ENCODE measurements around the gene UBAP2L. TPM values are rescaled to one million over a fixed set of nuclear protein-coding genes. Genes with fewer than 3 reads are reported as not detected.
"Not testable (repeated sequence)": the region's sequence is repeated elsewhere in the genome, so short reads cannot be mapped to it uniquely, and the experiment has no call there.

UBAP2L gene
- total RNA-seq, 1 donor from 2014 or later: 35.5 TPM

GRCh38 chr1:154301582-154301981, 80.8 kb downstream of the UBAP2L start:
- DNase-seq (ENCODE audit: low spot score in 2 of 2) (no peak), FAIRE-seq (no peak)

GRCh38 chr1:154304664-154305337, 84.0 kb downstream of the UBAP2L start:
- DNase-seq (ENCODE audit: low spot score in 2 of 2): no peak
- FAIRE-seq: no peak

DNA sequence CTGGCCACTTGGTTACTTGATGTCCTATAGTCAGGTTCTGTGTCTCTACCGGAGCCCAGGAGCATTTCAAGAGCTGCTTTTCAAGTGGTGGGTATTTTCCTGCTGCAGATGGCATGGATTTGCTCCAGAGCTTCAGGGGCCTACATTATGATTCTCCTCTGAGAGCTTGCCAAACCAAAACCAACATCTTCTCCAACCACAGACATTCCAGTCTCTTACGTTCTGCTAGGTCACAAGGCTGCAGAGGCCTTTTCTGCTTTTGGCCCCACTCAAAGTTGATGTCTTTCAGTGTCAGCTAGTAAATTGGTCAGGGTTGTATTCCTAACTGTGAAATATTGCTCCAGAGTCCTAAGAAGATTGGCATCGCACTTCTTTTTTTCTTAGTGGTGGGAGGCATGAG, 85.4 kb downstream of the UBAP2L start:
- FAIRE-seq (no peak), DNase-seq (ENCODE audit: low spot score in 2 of 2) (no peak)

DNA sequence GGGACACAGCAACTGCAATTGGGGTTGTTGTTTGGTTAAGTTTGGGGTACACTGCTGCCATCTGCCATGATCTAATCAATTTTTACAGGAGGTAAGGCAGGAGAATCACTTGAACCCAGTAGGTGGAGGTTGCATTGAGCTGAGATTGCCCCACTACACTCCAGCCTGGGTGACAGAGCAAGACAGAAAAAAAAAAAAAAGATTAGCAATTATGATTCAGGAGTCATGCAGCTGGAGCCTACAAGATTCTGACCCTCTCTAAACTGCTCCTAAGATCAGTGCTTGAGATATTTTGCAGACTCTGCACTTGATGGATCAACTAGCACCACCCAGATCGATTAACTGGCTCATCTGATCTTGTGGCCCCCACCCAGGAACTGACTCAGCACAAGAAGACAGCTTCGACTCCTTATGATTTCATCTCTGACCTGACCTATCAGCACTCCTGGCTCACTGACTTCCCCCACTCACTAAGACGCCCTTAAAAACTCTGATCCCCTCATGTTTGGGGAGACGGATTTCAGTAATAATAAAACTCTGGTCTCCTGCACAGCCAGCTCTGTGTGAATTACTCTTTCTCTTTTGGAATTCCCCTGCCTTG, 87.0 kb downstream of the UBAP2L start:
- FAIRE-seq; DNase-seq (ENCODE audit: low spot score in 2 of 2): not testable (repeated sequence)

DNA sequence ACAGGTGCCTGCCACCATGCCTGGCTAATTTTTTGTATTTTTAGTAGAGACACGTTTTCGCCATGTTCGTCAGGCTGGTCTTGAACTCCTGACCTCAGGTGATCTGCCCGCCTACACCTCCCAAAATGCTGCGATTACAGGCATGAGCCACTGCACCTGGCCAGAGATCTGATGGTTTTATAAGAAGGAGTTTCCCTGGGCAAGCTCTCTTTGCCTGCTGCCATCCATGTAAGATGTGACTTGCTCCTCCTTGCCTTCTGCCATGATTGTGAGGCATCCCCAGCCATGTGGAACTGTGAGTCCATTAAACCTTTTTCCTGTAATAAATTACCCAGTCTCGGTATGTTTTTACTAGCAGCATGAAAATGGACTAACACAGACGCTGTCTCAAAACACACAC, 88.4 kb downstream of the UBAP2L start:
- FAIRE-seq; DNase-seq (ENCODE audit: low spot score in 2 of 2): not testable (repeated sequence)

DNA sequence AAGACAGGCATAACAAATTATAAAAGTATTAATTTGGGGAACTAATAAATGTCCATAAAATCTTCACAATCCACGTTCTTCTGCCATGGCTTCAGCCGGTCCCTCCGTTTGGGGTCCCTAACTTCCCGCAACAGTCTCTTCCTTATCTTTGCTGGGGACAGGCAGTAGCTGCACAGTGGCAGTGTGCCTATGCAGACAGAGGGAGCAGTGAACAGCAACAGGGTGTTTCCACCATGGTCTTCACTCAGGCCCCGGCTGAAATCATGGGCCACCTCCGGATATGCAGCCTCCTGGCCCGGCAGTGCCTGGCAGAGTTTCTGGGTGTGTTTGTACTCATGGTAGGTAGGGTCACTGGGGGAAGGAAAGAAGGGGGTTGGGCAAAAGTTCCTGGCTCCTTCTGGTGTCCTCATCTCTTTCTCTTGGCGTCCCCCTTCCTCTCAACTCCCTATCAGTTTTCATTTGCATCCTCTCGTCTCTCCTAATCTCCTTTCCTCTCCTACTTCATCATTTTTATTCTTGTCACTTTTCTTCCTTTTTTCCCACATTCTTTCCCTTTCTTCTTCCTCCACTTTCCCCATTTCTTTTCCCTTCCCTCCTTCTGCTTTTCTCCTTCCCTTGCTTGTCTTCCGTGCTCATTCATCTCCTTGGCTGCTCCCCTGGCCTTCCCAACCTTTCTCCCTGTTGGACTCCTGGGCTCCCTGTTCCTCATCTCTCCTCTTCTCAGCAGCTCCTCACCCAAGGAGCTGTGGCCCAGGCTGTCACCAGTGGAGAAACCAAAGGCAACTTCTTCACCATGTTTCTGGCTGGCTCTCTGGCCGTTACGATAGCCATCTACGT, 91.7 kb downstream of the UBAP2L start:
- not testable (repeated sequence) for FAIRE-seq; DNase-seq (ENCODE audit: low spot score in 2 of 2)

DNA sequence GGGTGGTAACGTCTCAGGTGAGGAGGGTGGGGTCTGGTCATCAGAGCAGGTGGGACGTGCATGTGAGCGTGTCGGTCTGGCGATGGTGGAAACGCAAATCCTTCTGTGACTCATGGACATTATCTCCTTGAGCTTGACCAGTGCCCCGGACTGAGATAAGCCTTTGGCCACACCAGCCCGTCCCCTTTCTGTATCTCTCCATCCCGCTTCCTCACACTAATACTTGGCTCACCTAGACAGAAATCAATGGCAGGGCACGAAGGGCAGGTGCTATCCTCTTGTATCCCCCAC, 92.3 kb downstream of the UBAP2L start:
- DNase-seq (ENCODE audit: low spot score in 2 of 2) (no peak), FAIRE-seq (no peak)

- not testable (repeated sequence) for FAIRE-seq; DNase-seq (ENCODE audit: low spot score in 2 of 2)
Observed at GRCh38 chr1:154314226-154314625, 93.5 kb downstream of the UBAP2L start.

DNA sequence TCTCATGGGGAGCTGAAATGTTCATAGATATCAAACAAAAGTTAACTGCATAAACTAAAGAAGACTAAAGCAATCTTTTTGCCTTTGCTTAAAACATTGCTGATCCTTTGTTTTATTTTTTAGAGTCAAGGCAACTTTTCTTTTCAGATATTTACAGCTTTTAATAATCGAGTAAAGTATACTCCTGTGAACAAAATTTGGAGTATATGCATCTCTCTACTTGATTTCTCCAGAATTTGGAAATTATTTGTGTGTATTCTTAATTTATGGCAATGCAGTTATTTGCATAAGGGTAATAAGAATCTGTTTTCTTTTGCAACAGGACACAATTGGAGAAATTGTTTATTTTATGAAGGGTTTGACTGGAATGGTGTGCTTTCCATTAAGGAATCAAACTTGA, 95.9 kb downstream of the UBAP2L start:
- no peak for DNase-seq (ENCODE audit: low spot score in 2 of 2)
- FAIRE-seq: no peak

GRCh38 chr1:154318386-154318785, 97.6 kb downstream of the UBAP2L start:
- FAIRE-seq: no peak

More at GRCh38 chr1:154318386-154318785, 97.6 kb downstream of the UBAP2L start:
- no peak for DNase-seq (ENCODE audit: low spot score in 2 of 2)

Small RNA genes lying within 50 kb of the gene (small RNA-seq; reads per million reads assigned to genes)
- 0.10 reads per million for gene MIR190B
- gene RF00273: not detected
- not detected for gene RNU6-121P
- not detected for gene RNU6-239P
- gene SNORA58B: not detected

Other genes starting within 250 kb of the UBAP2L start
- gene JTB, start 243.3 kb upstream of the UBAP2L start, total RNA-seq: 57.5 TPM
- 3.7 TPM for gene RAB13, start 234.6 kb upstream of the UBAP2L start, total RNA-seq
- gene RPS27, start 230.2 kb upstream of the UBAP2L start, total RNA-seq: 2,198 TPM
- 0.41 TPM for gene NUP210L, start 65.9 kb upstream of the UBAP2L start, total RNA-seq
- gene TPM3, start 28.9 kb upstream of the UBAP2L start, total RNA-seq: 245 TPM
- not detected for gene CFAP141, start 14.6 kb upstream of the UBAP2L start, total RNA-seq
- gene HAX1, start 51.7 kb downstream of the UBAP2L start, total RNA-seq: 75.8 TPM
- not detected for gene AQP10, start 100.1 kb downstream of the UBAP2L start, total RNA-seq
- 25.3 TPM for gene ATP8B2, start 104.6 kb downstream of the UBAP2L start, total RNA-seq
- 3.3 TPM for gene IL6R, start 184.4 kb downstream of the UBAP2L start, total RNA-seq